GM12878 (cell line): ENCODE results near the gene H2BK1.

Source experiments
- BHLHE40 ChIP-seq, 2 experiments: fragments of 450-650 bp in 1 of 2; IDR thresholded peaks; 2 replicates each; pipeline ENCODE4 v1.6.1; 2011 to 2017; ENCODE audit warnings: low read depth in 2 of 2, borderline replicate concordance in 1 of 2, improper control_type of control experiment in 1 of 2, low read length in 1 of 2, mild to moderate bottlenecking in 1 of 2
- CTCF ChIP-seq, 3 experiments: IDR thresholded peaks in 2 of 3; conservative IDR thresholded peaks in 1 of 3; 2 replicates each; pipeline ENCODE4 v1.5.1; 2011; ENCODE audit warnings: low read depth in 3 of 3, low read length in 3 of 3, mild to moderate bottlenecking in 3 of 3, control low read depth in 2 of 3, moderate library complexity in 2 of 3, inconsistent platforms in 1 of 3, mixed read lengths in 1 of 3; ENCODE audit not compliant: control insufficient read depth in 2 of 3, insufficient read depth in 1 of 3; ENCODE audit errors: extremely low read depth in 1 of 3
- SIX5 ChIP-seq: IDR thresholded peaks from 2 replicates; pipeline ENCODE4 v1.6.1; 2011; ENCODE audit warnings: mild to moderate bottlenecking, low read depth, low read length, moderate library complexity; ENCODE audit not compliant: severe bottlenecking
- SKIL ChIP-seq: fragments of 450-650 bp; IDR thresholded peaks from 2 replicates; pipeline ENCODE4 v1.6.1; 2017; ENCODE audit warnings: mild to moderate bottlenecking, low read depth, inconsistent platforms; ENCODE audit not compliant: poor library complexity, severe bottlenecking
- TBL1XR1 ChIP-seq: IDR thresholded peaks from 2 replicates; pipeline ENCODE4 v1.6.1; 2012; ENCODE audit warnings: low read depth, low read length, improper control_type of control experiment

GRCh38 chr7:151168003-151168786, 42.1 kb downstream of the H2BK1 start:
- TF ChIP-seq TBL1XR1 (no peak), SKIL (no peak), CTCF (IDR thresholded peaks at IDR 0.05 in 2 of 3, conservative IDR thresholded peaks at IDR 0.05 in 1 of 3; ENCODE audit: control insufficient read depth in 2 of 3, extremely low read depth in 1 of 3, insufficient read depth in 1 of 3, low read depth in 3 of 3, low read length in 3 of 3) (peak; percentile 45 to 61 (median 60)), BHLHE40 (IDR thresholded peaks at IDR 0.05; ENCODE audit: borderline replicate concordance in 1 of 2, low read depth in 2 of 2, low read length in 1 of 2) (no peak), SIX5 (no peak)
